ENCODE data around the gene RANBP10.

DNA sequence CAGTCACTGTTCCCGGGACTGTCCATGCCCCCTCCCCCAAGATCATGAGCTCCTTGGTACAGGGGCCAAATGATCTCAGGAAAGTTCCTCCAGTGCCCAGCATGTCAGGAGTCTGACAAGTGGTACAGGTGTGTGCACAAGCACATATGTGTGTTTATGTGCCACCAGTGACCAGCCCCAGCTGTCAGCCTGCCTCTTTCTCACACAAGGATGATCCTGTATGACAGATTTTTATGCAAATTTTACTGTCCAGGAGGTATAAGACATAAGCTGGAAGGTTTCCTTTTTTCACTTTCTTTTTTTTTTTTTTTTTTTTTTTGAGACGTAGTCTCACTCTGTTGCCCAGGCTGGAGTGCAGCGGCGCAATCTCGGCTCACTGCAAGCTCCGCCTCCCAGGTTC is 55.9 kb downstream of the RANBP10 start:
- TF ChIP-seq, protein P1, sequence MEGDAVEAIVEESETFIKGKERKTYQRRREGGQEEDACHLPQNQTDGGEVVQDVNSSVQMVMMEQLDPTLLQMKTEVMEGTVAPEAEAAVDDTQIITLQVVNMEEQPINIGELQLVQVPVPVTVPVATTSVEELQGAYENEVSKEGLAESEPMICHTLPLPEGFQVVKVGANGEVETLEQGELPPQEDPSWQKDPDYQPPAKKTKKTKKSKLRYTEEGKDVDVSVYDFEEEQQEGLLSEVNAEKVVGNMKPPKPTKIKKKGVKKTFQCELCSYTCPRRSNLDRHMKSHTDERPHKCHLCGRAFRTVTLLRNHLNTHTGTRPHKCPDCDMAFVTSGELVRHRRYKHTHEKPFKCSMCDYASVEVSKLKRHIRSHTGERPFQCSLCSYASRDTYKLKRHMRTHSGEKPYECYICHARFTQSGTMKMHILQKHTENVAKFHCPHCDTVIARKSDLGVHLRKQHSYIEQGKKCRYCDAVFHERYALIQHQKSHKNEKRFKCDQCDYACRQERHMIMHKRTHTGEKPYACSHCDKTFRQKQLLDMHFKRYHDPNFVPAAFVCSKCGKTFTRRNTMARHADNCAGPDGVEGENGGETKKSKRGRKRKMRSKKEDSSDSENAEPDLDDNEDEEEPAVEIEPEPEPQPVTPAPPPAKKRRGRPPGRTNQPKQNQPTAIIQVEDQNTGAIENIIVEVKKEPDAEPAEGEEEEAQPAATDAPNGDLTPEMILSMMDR (IDR thresholded peaks at IDR 0.05) = no peak
- TF ChIP-seq POLR2AphosphoS5 (IDR thresholded peaks at IDR 0.05) (no peak), POLR2A (IDR thresholded peaks at IDR 0.05) (no peak), EP300 (IDR thresholded peaks at IDR 0.05) (no peak)
